ENCODE measurements around the gene HPN.
A peak's percentile ranks its signal among the peaks of the same experiment; 100 is the strongest.
"Not testable (repeated sequence)": the region's sequence is repeated elsewhere in the genome, so short reads cannot be mapped to it uniquely, and the experiment has no call there.

Gene HPN

GRCh38 chr19:35088131-35088913, 46.8 kb downstream of the HPN start:
- DNase-seq, result peak; percentile 77

- no peak for DNase-seq
These were observed 48.0 kb downstream of the HPN start for GRCh38 chr19:35089554-35089953.

- DNase-seq, result no peak
These were observed 48.6 kb downstream of the HPN start for GRCh38 chr19:35090160-35090505.

- peak; percentile 66 for DNase-seq
These were observed 49.1 kb downstream of the HPN start for GRCh38 chr19:35090506-35091214.

- no peak for DNase-seq
These were observed 51.9 kb downstream of the HPN start for GRCh38 chr19:35093430-35093829.

GRCh38 chr19:35093941-35094647, 52.6 kb downstream of the HPN start:
- DNase-seq, result no peak

- no peak for DNase-seq
These were observed 53.1 kb downstream of the HPN start for GRCh38 chr19:35094656-35095055.

GRCh38 chr19:35095667-35096368, 54.3 kb downstream of the HPN start:
- peak; percentile 66 for DNase-seq

- no peak for DNase-seq
These were observed 57.0 kb downstream of the HPN start for GRCh38 chr19:35098413-35099049.

GRCh38 chr19:35099155-35099896, 57.8 kb downstream of the HPN start:
- DNase-seq, result no peak

- no peak for DNase-seq
These were observed 58.4 kb downstream of the HPN start for GRCh38 chr19:35099897-35100275.

GRCh38 chr19:35100588-35101533, 59.3 kb downstream of the HPN start:
- no peak for DNase-seq

GRCh38 chr19:35101949-35102348, 60.4 kb downstream of the HPN start:
- DNase-seq, result not testable (repeated sequence)

- DNase-seq, result not testable (repeated sequence)
These were observed 62.1 kb downstream of the HPN start for GRCh38 chr19:35103614-35104013.

GRCh38 chr19:35104361-35104760, 62.8 kb downstream of the HPN start:
- DNase-seq, result no peak

- no peak for DNase-seq
These were observed 63.5 kb downstream of the HPN start for GRCh38 chr19:35105047-35105410.

- DNase-seq, result no peak
These were observed 64.1 kb downstream of the HPN start for GRCh38 chr19:35105411-35106290.

GRCh38 chr19:35106291-35106583, 64.7 kb downstream of the HPN start:
- no peak for DNase-seq

- no peak for DNase-seq
These were observed 65.5 kb downstream of the HPN start for GRCh38 chr19:35106898-35107541.

- no peak for DNase-seq
These were observed 66.0 kb downstream of the HPN start for GRCh38 chr19:35107545-35107944.

All from DMS 273 treated with DMSO at 0.1 percent for 48 hours (cell line).